Left ventricle myocardium superior (tissue), 1 donor: ENCODE results near the gene SAXO2. TPM values are rescaled to one million over a fixed set of nuclear protein-coding genes. Genes with fewer than 3 reads are reported as not detected.
A peak's percentile ranks its signal among the peaks of the same experiment; 100 is the strongest.
"Not testable (repeated sequence)": the region's sequence is repeated elsewhere in the genome, so short reads cannot be mapped to it uniquely, and the experiment has no call there.

Experiments
- ATAC-seq: fragments of 200-7000 bp; cut with Tn5 transposase; one replicate; pipeline ENCODE4 v1.9.1; 2020; ENCODE audit warnings: mild to moderate bottlenecking, moderate library complexity
- DNase-seq: peaks from one replicate; pipeline ENCODE4 v3.0.0-alpha.2; 2020
- intact Hi-C: fragments of 100-400 bp; cut with micrococcal nuclease; formaldehyde crosslinking; loops from one replicate; pipeline ENCODE4 v1.11.0; 2022
- total RNA-seq: library from RNA; stranded (reverse); fragmentation: NEBNext Ultra II Directional; extraction: Animal tissue kit (Norgen Biotek cat#: 25700); gene quantifications from one replicate; pipeline ENCODE4 v1.2.1, GENCODE V29; 2021
- donor health status: DM: no; HTN: yes; CAD: no; lungs with severe emphysema.

Gene SAXO2
- total RNA-seq, 1 donor from 2014 or later: 2.6 TPM

DNA sequence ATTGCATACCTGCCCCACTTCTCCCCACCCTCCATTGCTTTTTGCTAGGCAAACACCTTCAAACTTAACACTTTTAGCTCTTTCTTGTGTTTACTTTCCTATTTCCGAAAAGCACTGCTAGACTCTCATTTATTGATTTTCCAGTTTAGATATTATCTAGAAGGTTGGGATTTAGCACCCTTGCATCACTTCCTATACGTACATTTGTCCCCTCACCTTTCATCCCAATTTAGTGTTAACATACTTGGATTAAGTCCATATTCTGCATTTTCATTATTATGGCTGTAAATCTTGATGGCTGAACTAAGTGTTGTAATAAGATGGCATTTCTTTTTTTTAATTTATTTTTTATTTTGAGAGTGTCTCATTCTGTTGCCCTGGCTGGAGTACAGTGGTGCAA lies 47.2 kb downstream of the SAXO2 start:
- ATAC-seq (no peak), DNase-seq (no peak)
- intact Hi-C loops: no loop called here

DNA sequence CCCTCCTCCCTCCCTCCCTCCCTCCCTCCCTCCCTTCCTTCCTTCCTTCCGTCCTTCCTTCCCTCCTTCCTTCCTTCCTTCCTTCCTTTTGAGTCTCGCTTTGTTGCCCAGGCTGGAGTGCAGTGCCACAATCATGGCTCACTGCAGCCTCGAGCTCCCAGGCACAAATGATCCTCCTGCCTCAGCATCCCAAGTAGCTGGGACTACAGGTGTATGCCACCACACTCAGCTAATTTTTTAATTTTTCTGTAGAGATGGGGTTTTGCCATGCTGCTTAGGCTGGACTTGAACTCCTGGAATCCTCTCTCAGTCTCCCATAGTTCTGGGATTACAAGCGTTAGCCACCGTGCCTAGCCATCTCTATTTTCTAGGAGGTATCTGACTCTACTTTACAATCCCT lies 48.7 kb downstream of the SAXO2 start:
- intact Hi-C loops, DNase-seq, ATAC-seq: not testable (repeated sequence)

- intact Hi-C loops: no loop called here
- DNase-seq (no peak), ATAC-seq (no peak)
Measured at GRCh38 chr15:82312586-82313349, 50.1 kb downstream of the SAXO2 start.

DNA sequence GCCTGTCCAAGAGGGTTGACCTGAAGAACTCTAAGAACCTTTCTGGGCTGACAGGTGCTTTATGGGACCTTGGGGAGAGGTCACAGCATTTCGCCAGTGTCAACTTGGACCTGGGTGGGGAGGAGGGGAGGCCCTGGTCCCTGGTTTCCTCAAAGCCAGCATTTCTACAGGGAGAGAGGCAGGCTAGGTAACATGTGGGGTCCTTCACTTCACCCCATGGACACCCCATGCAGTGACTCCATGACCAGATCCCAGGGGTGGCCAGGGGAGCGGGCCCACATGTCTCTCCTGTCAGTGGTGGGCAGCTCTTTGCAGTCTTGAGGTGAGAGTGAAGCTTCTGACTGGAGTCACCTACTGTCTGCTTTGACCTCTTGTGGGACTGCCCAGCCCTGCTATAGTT lies 50.8 kb downstream of the SAXO2 start:
- ATAC-seq (no peak), DNase-seq (no peak)
- intact Hi-C loops: no loop called here

DNA sequence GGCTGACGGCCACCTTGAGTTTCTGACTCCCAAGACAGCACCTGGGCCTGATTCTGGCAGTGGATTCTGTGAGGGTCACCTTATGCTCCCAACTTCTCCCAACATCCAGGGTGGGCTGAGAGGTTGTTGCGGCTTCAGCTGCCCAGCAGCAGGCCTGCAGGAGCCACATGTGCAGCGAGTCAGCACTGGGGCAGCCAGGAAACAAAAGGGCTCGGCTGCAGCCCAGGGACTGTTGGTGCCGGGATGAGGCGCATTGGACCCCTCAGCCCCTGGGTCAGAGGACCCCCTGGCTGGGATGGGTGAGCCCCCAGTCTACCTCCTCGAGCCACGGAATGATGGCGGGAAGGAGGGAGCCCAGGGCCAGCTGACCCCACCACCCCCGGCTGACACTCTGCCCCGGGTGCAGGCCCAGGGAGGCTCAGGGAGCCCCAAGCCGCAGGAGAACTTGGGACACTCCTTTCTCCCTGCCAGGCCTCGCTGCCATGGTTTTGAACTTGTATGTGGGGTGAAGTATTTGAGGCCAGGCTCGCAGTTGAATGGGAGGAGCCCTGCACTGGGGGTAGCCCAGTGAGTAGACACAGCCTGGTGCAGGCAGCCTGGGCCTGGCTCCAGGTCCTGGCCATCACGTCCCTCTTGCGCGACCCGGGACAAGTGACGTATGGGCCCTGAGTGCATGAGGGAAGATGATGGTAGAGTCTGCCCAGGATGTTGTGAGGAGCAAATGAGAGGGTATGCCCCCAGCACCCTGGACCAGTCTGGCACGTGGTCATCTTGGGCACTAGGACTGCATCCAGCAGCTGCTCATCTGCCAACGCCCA lies 51.5 kb downstream of the SAXO2 start:
- intact Hi-C loops, ATAC-seq, DNase-seq: not testable (repeated sequence)

- intact Hi-C loops: no loop called here
- no peak for ATAC-seq
- no peak for DNase-seq
Measured at GRCh38 chr15:82314769-82315518, 52.3 kb downstream of the SAXO2 start.

GRCh38 chr15:82315519-82316246 lies 53.1 kb downstream of the SAXO2 start:
- peak; percentile 89 for ATAC-seq
- DNase-seq: peak; percentile 75
- intact Hi-C loops: no loop called here

DNA sequence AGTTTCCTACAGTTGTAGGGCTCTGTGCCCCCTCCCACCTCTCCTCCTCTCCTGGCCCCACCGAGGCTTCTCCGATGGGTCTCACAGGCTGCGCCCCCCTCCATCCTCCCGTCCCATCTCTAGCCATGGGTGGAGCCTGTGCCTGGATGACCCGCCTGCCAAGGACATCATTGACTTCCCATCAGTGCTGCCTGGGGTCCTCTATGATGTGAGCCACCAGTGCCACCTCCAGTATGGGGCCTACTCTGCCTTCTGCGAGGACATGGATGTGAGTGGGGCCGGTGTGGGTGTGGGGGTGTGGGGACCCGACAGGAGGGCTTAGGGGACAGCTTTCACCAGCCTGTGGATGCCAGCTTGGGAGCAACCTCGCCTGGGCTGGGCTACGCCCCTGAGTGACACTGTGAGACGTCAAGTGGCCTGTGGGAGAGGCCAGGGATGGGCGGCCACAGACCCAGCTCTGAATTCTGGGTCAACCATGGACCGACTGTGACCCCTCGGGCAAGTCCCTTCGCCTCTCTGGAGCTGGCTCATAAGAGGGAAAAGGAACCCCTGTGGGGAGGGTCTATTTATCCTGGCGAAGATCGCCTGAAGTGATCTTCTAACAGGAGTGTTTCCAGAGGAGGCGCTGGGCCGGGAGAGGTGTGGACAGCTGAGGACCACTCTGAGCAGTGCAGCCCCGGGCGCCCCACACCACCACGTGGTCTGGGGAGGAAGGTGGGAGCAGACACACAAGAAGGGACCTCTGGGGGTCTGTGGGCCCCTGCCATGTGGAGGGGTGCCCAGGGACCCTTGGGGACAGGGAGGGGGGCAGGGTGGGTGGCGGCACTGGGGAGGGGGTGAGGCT lies 53.9 kb downstream of the SAXO2 start:
- DNase-seq, intact Hi-C loops, ATAC-seq: not testable (repeated sequence)

GRCh38 chr15:82317091-82317489 lies 54.5 kb downstream of the SAXO2 start:
- ATAC-seq (no peak), DNase-seq (no peak)
- intact Hi-C loops: no loop called here

DNA sequence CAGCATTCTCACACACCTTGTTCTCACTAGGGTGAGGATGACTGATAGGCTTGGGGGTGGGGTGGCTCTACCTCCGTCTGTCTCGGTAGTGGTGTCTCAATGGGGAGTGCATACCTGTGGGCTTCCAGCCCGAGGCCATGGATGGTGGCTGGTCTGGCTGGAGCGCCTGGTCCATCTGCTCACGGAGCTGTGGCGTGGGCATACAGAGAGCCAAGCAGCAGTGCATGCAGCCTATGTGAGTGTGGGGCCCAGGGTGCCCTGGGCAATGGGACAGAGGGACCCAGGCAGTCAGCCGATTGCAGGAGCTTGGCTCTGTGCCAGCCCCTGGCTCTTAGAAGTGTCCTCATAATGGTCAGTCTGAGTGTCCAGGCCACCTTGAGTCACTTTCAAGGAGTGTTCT lies 54.9 kb downstream of the SAXO2 start:
- DNase-seq, intact Hi-C loops, ATAC-seq: not testable (repeated sequence)

- DNase-seq, ATAC-seq, intact Hi-C loops: not testable (repeated sequence)
Measured at GRCh38 chr15:82318281-82318680, 55.7 kb downstream of the SAXO2 start.

DNA sequence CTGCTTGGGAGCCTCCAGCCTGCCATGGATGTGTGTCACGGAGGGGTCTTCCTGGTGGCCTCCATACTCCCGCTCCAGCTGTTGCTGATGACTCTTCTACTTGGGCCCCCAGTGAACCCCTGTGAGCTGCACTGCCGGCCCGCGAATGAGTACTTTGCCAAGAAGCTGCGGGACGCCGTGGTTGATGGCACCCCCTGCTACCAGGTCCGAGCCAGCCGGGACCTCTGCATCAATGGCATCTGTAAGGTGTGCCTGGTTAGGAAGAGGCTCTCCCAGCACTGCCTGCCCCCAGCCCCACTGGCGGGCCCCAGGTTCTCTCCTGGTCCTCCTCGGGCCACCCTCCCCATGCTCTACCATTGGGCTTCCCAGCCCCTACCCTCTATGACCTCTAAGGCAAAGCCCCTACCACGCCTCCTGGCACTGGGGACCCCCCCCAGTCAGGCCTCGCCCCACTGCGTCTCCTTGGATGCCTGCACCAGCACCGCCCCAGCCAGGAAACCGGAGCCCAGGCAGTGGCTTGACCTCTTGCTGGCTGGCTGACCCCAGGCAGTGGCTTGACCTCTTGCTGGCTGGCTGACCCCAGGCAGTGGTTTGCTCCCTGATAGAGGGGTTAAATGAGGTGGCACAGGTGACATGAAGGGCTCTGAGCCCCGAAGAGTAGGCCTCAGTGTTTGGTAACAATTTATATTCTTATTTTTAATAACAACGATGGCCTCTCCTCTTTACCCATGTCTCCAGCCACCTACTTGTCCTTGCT lies 57.1 kb downstream of the SAXO2 start:
- intact Hi-C loops, ATAC-seq, DNase-seq: not testable (repeated sequence)

GRCh38 chr15:82320861-82321260 lies 58.2 kb downstream of the SAXO2 start:
- intact Hi-C loops, ATAC-seq, DNase-seq: not testable (repeated sequence)

- intact Hi-C loops, ATAC-seq, DNase-seq: not testable (repeated sequence)
Measured at GRCh38 chr15:82322488-82322887, 59.9 kb downstream of the SAXO2 start.

- intact Hi-C loops, ATAC-seq, DNase-seq: not testable (repeated sequence)
Measured at GRCh38 chr15:82324831-82325230, 62.2 kb downstream of the SAXO2 start.

- DNase-seq, ATAC-seq, intact Hi-C loops: not testable (repeated sequence)
Measured at GRCh38 chr15:82325646-82326045, 63.0 kb downstream of the SAXO2 start.

- ATAC-seq, DNase-seq, intact Hi-C loops: not testable (repeated sequence)
Measured at GRCh38 chr15:82326896-82327295, 64.3 kb downstream of the SAXO2 start.
